ENCODE data around the gene GSK3A. TPM values are rescaled to one million over a fixed set of nuclear protein-coding genes. Genes with fewer than 3 reads are reported as not detected.

Gene GSK3A
- total and polyA plus RNA-seq, 9 of the 15 experiments (the other 6 are each of a cell fraction or from before 2014, with no cell fraction given): 0.62 to 90.7 (median 33.3) TPM

DNA sequence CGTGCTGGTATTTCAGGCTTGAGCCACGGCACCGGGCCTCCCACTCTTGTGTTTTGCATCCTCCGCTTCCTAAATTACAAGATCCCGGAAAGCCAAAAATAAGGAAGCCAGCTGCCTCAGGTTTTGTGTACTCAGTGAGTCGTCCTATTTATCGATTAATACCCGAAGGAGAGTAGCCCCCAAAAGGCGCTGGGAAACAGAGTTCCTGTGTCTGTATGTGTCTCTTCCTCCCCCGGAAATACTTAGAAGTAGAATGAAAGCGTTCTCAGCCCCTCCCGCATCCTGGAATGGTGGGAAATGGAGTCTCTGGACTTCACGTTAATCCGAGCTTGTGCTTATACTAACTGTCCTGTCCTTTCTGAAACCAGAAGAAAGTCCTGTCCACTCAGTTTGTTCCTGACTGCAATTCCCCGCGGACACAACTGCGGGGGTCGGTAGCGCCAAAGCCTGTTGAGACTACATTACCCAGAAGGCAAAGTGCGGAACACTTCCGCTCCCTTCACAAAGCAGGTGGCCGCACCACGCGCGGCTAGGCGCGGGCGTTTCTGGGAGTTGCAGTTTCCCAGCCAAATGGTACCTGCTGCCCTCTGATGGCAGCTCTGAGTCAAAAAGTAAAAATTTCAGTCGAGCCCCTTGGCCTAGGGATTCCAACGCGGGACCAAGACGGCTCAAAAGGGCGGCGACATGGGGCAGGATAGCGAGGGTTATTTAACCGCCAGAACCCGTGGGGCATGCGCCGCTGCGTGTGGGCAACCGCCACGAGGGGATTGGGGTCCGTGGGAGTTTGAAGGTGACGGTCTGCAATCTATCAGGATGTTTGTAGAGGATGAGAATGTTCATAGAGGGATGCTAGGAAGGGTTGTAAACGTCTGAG lies 2.2 kb upstream of the GSK3A start (continued):
- TF ChIP-seq ZBTB7A (IDR thresholded peaks at IDR 0.05; ENCODE audit: borderline replicate concordance, control insufficient read depth, low read depth, low read length) (0 out of 2 replicates have a peak, but pooled peaks have one; percentile 4), ZBTB40 (IDR thresholded peaks at IDR 0.05) (peak; percentile 93), ZBTB40 (CRISPR knock-in tag; IDR thresholded peaks at IDR 0.05) (no peak), ZFPM2 (CRISPR knock-in tag; IDR thresholded peaks at IDR 0.05) (no peak), ZNF316 (IDR thresholded peaks at IDR 0.05) (no peak), TFAP4 (CRISPR knock-in tag; IDR thresholded peaks at IDR 0.05; ENCODE audit: borderline replicate concordance) (peak; percentile 91), CSDE1 (IDR thresholded peaks at IDR 0.05) (no peak)
- TF ChIP-seq, protein P1, sequence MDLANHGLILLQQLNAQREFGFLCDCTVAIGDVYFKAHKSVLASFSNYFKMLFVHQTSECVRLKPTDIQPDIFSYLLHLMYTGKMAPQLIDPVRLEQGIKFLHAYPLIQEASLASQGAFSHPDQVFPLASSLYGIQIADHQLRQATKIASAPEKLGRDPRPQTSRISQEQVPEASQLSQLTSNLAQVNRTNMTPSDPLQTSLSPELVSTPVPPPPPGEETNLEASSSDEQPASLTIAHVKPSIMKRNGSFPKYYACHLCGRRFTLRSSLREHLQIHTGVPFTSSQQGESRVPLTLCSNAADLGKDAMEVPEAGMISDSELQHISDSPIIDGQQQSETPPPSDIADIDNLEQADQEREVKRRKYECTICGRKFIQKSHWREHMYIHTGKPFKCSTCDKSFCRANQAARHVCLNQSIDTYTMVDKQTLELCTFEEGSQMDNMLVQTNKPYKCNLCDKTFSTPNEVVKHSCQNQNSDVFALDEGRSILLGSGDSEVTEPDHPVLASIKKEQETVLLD (IDR thresholded peaks at IDR 0.05): no peak
- TF ChIP-seq, protein P2, sequence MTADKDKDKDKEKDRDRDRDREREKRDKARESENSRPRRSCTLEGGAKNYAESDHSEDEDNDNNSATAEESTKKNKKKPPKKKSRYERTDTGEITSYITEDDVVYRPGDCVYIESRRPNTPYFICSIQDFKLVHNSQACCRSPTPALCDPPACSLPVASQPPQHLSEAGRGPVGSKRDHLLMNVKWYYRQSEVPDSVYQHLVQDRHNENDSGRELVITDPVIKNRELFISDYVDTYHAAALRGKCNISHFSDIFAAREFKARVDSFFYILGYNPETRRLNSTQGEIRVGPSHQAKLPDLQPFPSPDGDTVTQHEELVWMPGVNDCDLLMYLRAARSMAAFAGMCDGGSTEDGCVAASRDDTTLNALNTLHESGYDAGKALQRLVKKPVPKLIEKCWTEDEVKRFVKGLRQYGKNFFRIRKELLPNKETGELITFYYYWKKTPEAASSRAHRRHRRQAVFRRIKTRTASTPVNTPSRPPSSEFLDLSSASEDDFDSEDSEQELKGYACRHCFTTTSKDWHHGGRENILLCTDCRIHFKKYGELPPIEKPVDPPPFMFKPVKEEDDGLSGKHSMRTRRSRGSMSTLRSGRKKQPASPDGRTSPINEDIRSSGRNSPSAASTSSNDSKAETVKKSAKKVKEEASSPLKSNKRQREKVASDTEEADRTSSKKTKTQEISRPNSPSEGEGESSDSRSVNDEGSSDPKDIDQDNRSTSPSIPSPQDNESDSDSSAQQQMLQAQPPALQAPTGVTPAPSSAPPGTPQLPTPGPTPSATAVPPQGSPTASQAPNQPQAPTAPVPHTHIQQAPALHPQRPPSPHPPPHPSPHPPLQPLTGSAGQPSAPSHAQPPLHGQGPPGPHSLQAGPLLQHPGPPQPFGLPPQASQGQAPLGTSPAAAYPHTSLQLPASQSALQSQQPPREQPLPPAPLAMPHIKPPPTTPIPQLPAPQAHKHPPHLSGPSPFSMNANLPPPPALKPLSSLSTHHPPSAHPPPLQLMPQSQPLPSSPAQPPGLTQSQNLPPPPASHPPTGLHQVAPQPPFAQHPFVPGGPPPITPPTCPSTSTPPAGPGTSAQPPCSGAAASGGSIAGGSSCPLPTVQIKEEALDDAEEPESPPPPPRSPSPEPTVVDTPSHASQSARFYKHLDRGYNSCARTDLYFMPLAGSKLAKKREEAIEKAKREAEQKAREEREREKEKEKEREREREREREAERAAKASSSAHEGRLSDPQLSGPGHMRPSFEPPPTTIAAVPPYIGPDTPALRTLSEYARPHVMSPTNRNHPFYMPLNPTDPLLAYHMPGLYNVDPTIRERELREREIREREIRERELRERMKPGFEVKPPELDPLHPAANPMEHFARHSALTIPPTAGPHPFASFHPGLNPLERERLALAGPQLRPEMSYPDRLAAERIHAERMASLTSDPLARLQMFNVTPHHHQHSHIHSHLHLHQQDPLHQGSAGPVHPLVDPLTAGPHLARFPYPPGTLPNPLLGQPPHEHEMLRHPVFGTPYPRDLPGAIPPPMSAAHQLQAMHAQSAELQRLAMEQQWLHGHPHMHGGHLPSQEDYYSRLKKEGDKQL (CRISPR knock-in tag; IDR thresholded peaks at IDR 0.05; ENCODE audit: borderline replicate concordance): no peak
